HG03460 (cell line): ENCODE data around the gene UBR1.
"Not testable (repeated sequence)": the region's sequence is repeated elsewhere in the genome, so short reads cannot be mapped to it uniquely, and the experiment has no call there.

Experiments used
- ATAC-seq: cut with Tn5 transposase; IDR thresholded peaks from one replicate; pipeline ENCODE4 v1.9.1; 2021; ENCODE audit not compliant: unreplicated experiment

Gene UBR1

DNA sequence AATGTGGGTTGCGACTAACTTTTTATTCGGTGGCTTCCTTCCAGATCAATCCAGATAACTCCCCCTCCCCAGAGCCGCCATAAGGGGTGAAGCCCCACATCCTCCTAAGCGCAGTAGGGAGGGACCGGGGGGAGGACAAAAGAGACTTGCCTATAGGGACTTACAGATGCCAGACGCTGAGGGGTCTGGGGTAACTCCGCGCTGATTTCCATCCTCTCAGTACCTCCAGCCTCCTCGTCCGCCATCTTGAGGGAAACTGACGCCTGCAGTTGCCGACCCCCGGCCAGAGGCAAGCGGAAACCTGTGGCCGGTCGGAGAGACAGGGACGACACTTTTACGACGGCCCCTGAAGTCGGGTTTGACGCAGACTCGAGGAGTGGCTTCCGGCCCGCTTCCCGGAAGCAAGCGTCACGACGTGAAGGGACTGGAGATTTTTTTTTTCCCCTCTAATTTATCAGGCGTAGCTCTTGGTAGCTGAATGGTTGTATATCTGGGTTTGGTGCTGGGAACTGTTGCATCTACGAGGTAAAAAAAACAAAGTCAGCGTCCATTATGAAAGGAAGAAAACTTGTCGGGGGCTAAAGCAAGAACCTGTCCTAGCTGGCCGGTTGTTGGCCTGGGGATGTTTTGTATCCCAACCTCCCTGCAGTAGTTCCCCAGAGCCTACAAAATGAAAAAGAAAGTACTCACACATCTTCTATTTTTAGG, at the start of gene UBR1:
TSS of gene UBR1 (minus strand) at position 261 of the 708 bp plus-strand sequence. CDS start at position 245, 16 bp downstream.
- peak; percentile 91 for ATAC-seq

DNA sequence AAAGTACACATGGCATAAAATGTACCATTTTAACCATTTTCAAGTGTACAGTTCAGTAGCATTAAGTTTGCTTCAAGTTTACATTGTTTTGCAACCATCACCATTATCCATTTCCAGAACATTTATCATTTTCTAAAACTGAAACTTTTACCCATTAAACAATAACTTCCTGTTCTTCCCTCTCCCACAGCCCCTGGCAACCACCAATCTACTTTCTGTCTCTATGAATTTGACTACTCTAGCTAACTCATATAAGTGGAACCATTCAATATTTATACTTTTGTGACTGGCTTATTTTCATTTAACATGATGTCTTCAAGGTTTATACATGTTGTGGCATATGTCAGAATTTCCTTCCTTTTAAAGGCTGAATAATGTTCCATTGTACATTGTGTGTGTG, 47.4 kb upstream of the UBR1 start:
- no peak for ATAC-seq

- no peak for ATAC-seq
These were observed 45.9 kb upstream of the UBR1 start for GRCh38 chr15:43151688-43152087.

GRCh38 chr15:43150191-43150929, 44.5 kb upstream of the UBR1 start:
- ATAC-seq = no peak

- no peak for ATAC-seq
These were observed 40.3 kb upstream of the UBR1 start for GRCh38 chr15:43146184-43146583.

GRCh38 chr15:43144512-43144911, 38.7 kb upstream of the UBR1 start:
- ATAC-seq = no peak

- no peak for ATAC-seq
These were observed 37.5 kb upstream of the UBR1 start for GRCh38 chr15:43143203-43143941.

DNA sequence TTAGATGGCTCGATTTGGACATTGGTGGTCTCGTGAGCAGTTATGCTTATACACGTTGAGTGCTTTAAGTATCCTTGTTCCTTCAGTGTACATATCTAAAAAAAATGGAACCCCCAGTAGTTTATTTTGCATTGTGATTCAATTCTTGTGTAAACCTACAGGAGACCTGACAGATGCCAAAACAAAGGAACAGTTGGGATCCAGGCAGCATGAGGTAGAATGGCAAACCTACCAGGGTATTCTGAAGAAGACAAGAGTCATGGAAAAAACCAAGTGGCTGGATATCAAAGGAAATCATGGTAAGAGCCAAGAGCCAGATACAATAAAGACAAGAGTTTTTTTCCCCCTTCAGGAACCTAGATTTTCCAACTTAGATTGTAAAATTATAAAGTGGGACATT, 29.5 kb upstream of the UBR1 start:
- ATAC-seq = no peak

GRCh38 chr15:43134157-43134635, 28.4 kb upstream of the UBR1 start:
- peak; percentile 9 for ATAC-seq

DNA sequence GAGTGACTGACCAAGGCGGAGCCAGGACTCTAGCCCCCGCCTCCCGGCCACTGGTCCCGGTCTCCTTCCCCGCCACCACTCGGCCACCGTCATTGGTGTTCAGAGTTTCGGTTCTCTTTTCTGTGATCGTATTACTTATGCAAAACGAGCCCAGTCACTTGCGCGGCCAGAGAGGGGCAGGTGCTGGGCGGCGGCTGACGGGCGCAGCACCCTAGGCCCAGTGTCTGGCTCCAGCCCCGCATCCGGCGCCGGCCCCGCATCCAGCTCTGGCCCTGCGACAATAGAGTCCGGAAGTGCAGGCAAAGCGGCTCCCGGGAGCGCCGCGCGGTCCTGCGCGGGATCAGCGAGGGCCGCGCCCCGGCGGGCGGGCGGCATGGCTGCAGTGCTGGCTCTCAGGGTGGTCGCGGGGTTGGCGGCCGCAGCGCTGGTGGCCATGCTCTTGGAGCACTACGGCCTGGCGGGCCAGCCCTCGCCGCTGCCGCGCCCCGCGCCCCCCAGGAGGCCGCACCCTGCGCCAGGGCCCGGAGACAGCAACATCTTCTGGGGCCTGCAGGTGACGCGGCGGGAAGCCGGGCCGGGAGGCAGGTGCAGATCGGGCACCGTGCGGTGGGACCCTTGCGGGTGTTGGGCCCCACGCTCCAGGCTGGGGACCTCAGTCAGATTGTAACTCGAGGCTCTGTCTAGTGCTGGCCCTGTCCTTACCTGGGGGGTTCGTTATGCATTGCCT, 27.8 kb upstream of the UBR1 start, which contains the start of gene TMEM62:
TSS of gene TMEM62 (plus strand) at position 157 of the 727 bp plus-strand sequence. CDS start at position 374, 217 bp downstream.
- ATAC-seq = peak; percentile 92

DNA sequence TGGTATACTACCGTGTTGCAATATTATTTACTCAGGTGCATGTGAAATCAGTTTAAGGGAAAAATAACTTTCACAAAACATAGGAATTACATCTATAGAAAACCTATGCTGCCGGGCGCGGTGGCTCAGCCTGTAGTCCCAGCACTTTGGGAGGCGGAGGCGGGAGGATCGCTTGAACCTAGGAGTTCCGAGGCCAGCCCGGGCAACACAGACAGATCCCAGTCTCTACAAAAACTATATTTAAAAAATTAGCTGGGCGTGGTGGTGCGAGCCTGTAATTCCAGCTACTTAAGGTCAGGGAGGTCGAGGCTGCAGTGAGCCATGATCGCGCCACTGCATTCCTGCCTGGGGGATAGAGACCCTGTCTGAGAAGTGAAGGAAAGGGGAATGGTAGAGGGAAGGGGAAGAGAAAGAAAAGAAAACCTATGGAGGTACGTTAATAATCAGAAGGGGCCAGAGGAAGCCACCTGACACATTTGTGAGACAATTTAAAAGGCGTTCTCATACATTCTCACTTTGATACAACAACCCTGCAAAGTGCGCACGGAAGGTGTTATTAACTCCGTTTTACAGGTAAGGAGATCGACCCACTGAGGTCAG, 27.1 kb upstream of the UBR1 start:
- ATAC-seq = no peak

- ATAC-seq = no peak
These were observed 23.1 kb upstream of the UBR1 start for GRCh38 chr15:43128980-43129335.

GRCh38 chr15:43128174-43128979, 22.5 kb upstream of the UBR1 start:
- ATAC-seq = not testable (repeated sequence)

DNA sequence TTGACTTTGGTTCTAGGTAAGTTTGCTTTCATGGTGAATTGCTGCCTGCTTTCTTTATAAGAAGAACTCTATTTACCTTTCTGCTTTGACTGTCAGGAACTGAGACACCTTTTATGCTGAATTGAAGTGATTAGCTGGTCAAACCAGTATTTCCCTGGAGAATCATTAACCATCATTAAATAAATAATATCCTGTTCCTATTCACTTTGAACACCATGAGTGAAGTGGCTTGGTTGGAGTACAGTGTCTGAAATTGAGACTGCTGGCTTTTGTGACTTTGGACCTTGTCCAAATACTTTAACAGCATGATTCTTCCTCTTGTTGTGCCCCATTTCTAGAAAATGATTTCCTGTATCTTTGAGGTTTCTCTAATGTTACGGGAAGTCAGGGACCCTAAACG, 21.9 kb upstream of the UBR1 start:
- ATAC-seq = no peak

- ATAC-seq = no peak
These were observed 20.5 kb upstream of the UBR1 start for GRCh38 chr15:43126356-43126755.

DNA sequence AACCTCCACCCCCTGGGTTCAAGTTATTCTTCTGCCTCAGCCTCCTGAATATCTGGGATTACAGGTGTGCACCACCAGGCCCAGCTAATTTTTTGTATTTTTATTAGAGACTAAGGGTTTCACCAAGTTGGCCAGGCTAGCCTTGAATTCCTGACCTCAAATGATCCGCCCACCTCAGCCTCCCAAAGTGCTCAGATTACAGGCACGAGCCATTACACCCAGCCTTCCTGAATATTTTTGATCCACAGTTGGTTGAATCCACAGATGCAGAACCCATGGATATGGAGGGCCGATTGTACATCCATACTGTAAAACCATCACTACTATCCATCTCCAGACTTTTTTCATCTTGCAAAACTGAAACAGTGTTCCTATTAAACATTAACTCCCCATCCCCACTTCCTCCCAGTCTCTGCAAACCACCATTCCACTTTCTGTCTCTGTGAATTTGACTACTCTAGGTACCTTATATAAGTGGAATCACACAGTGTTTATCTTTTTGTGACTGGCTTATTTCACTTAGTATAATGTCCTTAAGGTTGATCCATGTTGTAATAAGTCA, 19.3 kb upstream of the UBR1 start:
- ATAC-seq = no peak

GRCh38 chr15:43121863-43122262, 16.0 kb upstream of the UBR1 start:
- ATAC-seq = no peak

DNA sequence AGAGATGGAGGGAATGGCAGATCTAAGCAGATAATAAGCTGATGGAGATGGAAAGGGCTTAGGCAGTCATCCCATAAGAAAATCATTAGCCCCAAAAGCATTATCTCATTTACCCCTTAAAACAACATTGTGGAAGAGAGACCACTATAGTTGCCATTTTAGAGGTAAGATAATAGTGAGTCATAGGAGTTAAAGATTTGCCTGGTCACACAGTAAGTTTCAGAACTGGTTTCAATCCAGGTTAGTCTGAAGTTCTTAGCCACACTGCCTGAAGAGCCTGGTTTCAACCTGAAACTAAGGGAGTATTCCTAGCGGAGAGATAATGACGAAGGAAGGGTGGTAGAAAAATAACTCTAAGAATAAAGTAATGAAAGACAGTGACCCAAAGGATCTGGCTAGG, 13.0 kb upstream of the UBR1 start:
- peak; percentile 45 for ATAC-seq

- no peak for ATAC-seq
These were observed 12.4 kb upstream of the UBR1 start for GRCh38 chr15:43118286-43118685.
